Stimulated activated CD4-positive, alpha-beta T cell treated with anti-CD3 and anti-CD28 coated beads, Interleukin-1b, Interleukin-23, amount 100 ng/mL, for 1 hour (primary cell): ENCODE measurements around the gene PTCD3.
A peak's percentile ranks its signal among the peaks of the same experiment; 100 is the strongest.

ENCODE experiments used
- DNase-seq, 2 donors: peaks; one replicate each; pipeline ENCODE4 v3.0.0-alpha.2; 2020; ENCODE audit warnings: low read depth in 2 of 2

PTCD3 gene

DNA sequence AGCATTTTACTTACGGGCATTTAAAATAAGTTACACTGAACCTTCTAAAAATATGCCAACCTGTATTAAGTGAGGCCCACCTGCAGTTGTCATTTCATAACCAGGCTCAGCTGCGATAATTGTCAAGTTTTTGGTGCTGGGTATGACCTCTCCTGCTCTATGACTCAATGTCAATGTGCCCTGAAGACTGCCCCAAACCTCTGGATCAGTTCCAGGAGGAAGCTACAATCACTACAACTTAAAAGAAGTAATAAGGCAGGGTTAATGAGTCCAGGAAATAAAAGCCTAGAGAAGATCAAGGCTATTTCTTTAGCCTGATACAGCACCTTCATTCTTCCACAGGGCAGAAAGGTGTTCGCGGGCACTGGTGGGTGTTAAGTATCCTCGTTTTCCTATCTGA, 23.3 kb upstream of the PTCD3 start:
- no peak for DNase-seq

DNA sequence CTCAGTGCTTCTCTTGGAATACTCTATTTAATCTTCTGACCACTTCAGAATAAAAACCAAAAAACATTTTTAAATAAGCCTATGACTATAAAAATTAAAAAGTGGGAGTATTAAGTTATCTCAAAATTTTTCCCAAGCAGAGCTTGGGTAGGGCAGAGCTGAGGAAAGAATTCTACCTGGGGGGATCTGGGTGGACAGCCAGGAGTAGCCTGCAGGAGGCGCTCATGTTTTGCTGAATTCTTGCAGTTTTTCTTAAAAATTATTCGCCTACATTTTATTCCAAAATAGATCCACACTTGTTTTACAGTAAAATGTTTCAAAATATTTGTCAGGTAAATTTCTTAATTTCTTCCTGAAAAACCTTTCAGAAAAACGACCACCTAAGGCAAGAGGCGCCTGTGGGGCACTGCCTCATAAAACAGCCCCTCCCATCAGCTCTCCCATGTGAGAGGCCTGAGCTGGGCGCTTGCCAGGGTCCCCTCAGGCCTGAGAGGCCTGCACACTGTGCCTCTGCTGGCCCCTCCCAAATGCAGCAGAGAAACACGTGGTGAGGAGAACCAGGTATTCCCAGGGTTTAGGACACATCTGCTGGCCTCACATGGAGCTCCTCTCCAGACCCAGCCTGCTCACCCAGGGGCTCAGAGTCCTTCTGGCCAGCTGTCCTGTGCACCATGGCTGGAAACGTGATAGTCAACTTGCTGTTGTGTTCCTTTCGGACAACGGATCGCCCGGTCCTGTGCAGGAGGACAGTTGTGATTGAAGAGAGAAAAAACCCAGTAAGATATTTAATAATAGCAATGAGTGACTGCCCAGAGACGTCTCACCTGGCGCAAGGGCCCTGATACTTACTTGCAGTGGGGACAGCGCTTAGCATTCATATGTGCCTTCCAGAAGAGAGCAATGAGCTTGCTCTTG, 17.8 kb upstream of the PTCD3 start:
- no peak for DNase-seq

DNA sequence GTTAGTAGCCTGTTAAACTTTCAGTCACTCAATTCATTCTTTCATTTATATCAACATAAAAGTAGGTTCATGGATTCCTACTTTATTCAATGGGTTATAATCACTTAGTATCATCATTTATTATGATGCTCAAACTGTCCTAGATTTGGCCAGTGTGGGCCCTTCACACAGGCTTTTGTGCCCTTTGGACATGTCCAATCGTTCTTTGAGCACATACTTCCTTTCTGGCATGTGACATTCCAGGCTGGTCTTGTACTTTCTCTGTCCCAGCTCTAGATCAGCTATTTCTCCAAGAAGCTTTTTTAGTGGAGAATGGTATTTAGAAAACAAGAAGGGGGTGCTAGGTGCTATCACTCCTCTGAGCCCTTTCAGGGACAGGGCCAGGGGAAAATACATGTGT, 11.8 kb upstream of the PTCD3 start:
- DNase-seq: no peak

GRCh38 chr2:86097114-86097896, 8.7 kb upstream of the PTCD3 start:
- no peak for DNase-seq

- no peak for DNase-seq
Measured at GRCh38 chr2:86097913-86098312, 8.1 kb upstream of the PTCD3 start.

- no peak for DNase-seq
Measured at GRCh38 chr2:86102157-86102556, 3.9 kb upstream of the PTCD3 start.

DNA sequence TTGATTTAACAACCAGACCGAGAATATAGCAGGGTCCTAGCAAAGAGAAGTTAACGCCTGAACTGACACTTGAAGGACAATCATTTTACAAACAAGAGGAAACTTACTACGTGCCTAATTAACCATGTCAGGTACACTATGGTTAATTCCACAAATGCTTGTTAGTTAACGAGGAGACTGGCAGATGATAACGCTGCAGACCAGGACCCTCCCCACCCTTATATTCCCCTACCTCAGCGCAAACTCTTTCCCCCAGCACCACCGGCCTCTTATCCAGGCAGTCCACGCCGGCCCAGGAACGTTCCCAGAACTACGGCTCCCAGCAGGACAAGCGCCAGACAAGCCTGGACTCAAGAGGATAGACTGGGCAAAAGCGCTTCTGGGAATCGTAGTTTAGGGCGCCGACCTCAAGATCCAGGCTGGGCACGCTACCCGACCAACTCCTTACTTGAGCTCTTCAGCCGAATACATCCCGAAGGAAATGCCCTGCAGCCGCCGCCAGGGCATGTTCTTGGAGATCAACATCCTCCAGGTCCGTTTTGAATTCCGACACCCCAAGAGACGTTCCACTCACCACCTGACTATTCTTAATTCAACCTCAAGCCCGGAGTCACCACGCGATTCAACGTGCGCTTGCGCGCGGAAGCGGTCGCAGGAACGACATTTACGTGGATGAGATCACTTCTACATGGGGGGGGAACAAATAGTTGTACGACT, 625 bp upstream of the PTCD3 start, which contains the start of gene POLR1A:
Gene POLR1A, minus strand, starts transcription at position 635 of the 717 bp plus-strand sequence. Its CDS starts 110 bp downstream, at position 525.
- peak; percentile 37 to 55 for DNase-seq

DNA sequence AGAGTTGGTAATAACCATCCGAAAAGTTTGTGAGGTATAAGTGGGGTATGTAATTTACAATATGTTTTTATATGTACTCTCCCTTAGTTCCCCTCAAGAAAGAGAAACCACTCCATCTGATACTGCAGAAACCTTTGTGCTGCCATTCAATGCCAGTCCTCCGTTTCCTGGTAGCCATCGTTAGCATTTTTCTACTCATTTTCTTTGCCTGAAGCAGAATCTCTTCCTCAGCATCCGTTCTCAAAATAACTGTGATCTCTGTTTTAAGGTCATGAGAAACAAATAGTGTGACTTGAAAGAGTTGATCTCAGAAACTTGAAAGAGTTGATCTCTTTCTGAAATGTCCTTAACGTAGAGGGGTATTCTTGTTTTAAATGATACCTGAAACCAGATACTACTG, 996 bp downstream of the PTCD3 start:
- DNase-seq: no peak

- DNase-seq: no peak
Measured at GRCh38 chr2:86118130-86118529, 12.1 kb downstream of the PTCD3 start.

DNA sequence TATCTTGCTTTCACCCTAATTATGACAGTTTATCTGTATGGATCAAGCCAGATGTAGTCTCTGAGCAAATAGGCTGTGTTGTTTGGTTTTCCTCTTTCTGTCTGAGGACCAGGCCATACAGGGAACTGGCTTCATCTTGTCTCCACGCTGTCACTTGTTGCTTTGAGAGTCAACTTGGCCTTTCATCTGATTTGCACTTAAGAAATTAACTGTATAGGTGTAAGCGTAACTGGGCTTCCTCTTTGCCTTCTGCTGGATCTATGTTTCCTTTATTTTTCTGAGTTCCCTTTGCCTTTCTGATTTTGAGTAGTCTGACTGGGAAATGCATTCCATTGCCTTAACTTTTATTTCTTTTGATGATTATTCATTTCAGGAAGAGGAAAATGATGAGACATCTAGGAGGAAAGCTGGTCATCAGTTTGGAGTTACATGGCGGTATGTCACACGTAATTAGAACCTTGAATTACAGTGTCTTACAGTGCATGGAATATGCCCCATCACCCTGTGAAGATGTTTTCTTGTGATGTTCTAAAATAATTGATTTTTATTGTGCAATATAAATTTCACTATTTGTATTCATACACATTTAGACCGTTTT, 17.4 kb downstream of the PTCD3 start:
- no peak for DNase-seq

GRCh38 chr2:86124683-86125082, 18.6 kb downstream of the PTCD3 start:
- DNase-seq: no peak

GRCh38 chr2:86134709-86135108, 28.7 kb downstream of the PTCD3 start:
- DNase-seq: no peak

DNA sequence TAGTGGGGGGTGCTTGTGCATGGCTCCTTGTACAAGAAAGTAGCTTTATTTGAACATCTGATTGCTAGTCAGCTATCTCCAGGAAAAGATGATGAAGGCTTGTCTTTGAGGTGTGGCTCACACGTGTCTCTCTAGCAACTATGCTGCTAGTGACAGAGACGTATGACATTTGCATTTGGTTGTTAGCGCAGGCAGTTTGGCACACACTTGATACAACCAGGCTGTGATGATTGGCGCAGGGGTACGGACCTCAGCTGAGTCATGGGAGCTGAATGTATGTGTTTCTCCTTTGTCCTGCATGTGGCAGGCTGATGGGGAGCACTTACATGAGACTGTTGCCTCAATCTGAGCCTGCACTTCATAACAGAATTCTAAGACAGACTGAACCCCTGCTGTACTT, 29.6 kb downstream of the PTCD3 start:
- DNase-seq: no peak

DNA sequence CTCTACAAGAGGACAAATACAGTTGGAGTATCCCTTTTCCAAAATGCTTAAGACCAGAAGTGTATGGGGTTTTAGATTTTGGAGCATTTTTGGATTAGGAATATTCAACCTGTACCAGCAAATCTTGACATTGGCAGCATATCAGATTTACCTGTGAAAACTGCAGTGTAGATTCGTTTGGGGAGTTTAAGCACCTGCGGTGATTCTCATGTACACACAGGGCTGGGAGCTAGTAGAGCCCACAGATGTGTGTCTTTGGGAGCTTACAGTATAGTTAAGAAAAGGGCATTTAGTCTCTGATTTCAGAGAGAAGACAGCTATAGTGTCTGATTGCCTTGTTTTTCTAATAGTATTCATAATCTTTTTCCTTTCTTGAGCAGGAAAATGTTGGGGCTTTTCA, 30.1 kb downstream of the PTCD3 start:
- no peak for DNase-seq

DNA sequence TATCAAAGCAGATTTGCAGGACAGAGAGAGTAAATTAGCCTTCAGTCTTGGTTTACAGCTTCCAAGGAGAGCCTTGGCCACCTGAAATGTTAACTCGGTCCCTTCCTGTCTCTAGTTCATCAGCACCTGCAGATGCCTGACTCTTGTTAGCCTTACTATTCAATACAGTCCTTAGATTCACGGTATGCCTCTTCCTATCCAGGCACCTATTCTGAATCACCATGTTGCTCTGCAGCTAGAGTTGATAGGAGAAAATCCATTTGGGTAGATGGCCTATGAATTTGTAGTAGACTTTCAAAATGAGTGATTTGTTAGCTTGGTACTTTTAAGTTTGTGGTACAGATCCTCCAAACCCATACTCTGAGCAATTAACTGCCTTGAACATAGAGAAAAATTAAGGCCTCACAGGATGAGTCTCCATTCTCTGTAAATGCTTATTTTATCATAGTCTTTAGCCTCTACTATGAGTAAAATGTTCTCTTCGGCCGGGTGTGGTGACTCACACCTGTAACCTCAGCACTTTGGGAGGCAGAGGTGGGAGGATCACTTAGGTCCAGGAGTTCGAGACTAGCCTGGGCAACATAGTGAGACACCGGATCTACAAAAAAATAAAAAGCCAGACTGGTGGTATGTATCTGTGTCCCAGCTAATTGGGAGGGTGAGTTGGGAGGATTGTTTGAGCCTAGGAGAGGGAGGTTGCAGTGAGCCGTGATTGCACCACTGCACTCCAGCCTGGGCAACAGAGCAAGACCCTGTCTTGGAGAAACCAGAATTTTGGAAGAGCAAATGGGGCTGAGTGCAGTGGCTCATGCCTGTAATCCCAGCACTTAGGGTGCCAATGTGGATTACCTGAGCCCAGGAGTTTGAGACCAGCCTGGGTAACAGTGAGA, 32.9 kb downstream of the PTCD3 start:
- DNase-seq: no peak

GRCh38 chr2:86139981-86140380, 33.9 kb downstream of the PTCD3 start:
- no peak for DNase-seq

GRCh38 chr2:86140969-86141392, 34.9 kb downstream of the PTCD3 start:
- DNase-seq: no peak

DNA sequence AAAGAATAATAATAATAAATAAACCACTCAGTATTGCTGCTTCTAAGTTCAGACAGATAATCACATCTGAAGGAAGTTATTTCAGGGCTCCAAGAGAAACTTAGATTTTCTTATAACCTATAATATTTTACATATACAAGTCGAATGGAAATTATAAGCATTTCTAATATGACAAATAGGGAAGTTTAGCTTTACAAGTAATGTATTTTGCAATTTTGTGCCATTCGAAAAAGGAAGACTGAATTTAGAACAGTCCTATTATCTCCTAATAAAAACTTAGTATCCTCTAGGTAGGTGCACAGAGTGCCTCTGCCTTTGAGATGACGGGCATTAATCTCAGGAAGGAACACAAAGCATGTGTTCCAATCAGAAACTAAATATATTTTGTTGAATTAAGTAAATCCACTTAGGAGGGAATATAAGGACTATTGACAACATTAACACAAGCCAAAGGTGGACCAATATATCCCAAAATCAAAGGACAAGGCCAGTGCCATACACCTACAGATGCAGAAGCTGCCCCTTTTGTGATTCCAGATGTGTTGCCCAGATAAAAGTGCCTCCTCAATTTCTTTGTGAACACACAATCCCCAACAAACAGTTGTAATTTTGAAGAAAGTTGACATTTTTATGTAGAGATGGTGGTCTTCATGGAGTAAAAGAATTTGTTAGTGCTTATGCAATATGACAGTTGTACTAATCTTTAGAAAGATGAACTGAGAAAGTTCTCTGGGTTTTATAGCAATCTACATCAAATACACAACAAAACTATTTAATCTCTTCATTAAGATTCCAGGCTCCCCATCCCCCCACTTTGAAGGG, 36.6 kb downstream of the PTCD3 start:
- DNase-seq: no peak

DNA sequence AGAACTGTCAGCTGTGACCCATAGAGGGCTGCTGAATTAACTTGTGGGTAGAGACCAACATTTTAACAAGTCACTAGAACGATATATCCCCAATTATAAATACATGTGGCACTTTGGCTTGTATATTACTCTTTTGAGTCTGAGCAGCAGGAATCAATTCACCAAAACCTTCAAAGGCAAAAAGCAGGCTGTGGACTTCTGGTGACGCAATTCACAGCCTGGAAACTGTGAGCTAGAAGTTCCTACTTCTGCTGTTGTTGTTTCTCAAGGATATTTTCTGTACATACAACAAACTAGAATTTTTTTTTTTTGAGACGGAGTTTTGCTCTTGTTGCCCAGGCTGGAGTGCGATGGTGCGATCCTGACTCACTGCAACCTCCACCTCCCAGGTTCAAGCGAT, 37.3 kb downstream of the PTCD3 start:
- no peak for DNase-seq
